ENCODE results near the gene RANBP6.

Gene RANBP6

DNA sequence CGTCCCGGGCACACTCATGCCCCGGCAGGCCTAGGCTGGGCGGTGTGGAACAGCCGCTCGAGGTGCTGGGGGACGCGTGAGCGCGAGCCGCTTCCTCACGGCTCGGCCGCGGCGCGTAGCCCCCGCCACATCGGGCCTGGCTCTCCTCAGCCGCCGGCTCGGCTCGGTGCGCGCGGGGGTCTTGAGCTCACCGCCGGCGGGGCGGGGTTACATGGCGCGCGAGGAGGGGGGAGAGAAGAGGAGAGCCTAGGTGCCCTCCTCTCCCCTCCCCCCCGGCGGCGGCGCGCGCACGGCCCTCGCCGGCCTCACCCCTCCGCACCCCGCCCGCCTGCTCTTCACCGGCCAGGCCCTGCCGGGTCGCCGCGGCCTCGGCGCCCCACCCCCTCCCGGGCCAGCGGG lies 7.7 kb downstream of the RANBP6 start:
- Histone ChIP-seq H3K4me2 (peak overlapping the region; percentile 91), H3K27me3 (no peaks in the 10 kb centered on the region), H3K9ac (peak overlapping the region; percentile 87), H3K36me3 (peaks cover 32% of the 10 kb centered on the region), H3K4me1 (peaks cover 46% of the 10 kb centered on the region), H3K27ac (peak overlapping the region; percentile 80), H3K4me3 (peak overlapping the region; percentile 92), H4K20me1 (peaks cover 64% of the 10 kb centered on the region), H3K9me3 (no peaks in the 10 kb centered on the region)
- no peak for TF ChIP-seq Cebpa-rat (IDR thresholded peaks at IDR 0.05)

DNA sequence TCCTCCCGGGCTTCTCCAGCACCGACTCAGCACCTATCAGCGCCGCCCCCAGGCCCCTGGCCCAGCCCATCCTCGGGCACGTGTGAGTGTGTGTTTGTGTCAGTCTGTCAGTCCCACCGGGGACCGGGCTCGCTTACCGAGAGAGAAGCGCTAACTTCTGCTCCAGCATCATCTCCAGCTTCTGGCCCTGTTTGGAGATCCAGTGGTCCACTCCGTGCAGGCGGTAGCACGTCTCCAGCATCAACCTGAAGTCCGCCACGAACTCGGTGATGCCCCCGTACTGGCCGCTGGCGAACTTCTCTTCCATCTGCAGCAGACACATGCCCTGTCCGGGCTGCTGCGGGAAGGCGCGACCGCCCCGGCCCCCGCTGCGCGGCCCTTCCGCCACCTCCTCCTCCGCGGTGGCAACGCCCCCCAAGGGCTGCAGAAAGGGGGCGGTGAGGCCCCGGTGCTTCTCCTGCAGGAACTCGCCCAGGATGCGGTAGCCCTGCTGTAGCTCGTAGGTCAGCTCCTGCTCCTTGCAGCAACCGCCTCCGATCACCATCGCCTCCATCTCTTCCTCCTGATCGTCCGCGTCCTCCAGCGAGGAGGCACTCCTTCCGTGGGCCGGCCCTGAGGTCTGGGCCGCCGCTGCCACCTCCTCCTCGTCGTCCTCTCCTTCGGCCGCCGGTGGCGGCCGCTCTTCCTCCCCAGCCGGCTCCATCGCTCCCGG lies 8.2 kb downstream of the RANBP6 start:
- H3K4me3 ChIP-seq: peak overlapping the region; percentile 92
- peaks cover 29% of the 10 kb centered on the region; the same call in 1 of the 2 replicates for H3K36me3 ChIP-seq

DNA sequence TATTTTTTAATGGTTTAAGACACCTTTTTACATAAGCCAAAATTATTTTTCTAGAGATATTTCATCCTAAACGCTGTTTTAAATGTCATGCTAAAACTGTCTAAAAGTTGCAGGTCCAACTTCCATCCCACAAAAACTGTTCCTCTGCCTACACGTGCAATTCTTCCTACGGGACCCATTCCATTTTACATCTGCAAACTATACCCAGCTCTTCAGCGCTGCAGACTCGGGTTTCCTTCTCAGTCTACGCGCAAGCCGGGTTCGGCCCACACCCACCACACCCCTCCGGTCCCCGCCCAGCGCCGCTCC lies 8.7 kb downstream of the RANBP6 start:
- peaks cover 35% of the 10 kb centered on the region for H3K4me1 ChIP-seq
- no peak overlapping the region for H3K27ac ChIP-seq
- peak overlapping the region; percentile 91 for H3K4me2 ChIP-seq
- no peak for TF ChIP-seq Cebpa-rat (IDR thresholded peaks at IDR 0.05)
- H3K9ac ChIP-seq: peak overlapping the region; percentile 87
- peaks cover 64% of the 10 kb centered on the region for H4K20me1 ChIP-seq
- peaks cover 24% of the 10 kb centered on the region; the same call in 1 of the 2 replicates for H3K36me3 ChIP-seq
- no peaks in the 10 kb centered on the region for H3K27me3 ChIP-seq
- H3K9me3 ChIP-seq: no peaks in the 10 kb centered on the region
- peak overlapping the region; percentile 92 for H3K4me3 ChIP-seq

More for the DNA sequence above, 8.2 kb downstream of the RANBP6 start:
- peaks cover 40% of the 10 kb centered on the region for H3K4me1 ChIP-seq
- H3K9ac ChIP-seq: peak overlapping the region; percentile 87
- TF ChIP-seq Cebpa-rat (IDR thresholded peaks at IDR 0.05): no peak
- H3K27me3 ChIP-seq: no peaks in the 10 kb centered on the region
- H3K4me2 ChIP-seq: peak overlapping the region; percentile 91
- H4K20me1 ChIP-seq: peaks cover 64% of the 10 kb centered on the region
- H3K9me3 ChIP-seq: no peaks in the 10 kb centered on the region
- H3K27ac ChIP-seq: peak overlapping the region; percentile 80

DNA sequence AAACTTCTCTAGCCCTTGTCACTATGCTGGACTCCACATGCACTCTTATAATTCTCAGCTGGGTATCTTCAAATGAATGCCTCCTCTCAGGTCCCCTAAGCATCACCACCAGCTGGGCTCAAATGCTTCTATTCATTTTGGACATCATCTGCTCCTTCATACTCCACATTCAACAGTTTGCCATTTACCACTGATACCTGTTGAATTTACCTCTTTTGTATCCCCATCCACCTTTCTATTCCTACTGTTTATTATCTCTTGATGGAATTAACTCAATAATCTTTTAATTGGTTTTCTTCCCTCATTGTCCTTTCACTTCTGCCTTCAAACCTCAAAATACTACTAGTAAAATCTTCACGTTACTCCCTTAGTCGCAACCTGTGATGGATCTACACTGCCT lies 14.5 kb downstream of the RANBP6 start:
- Histone ChIP-seq H3K9me3 (no peaks in the 10 kb centered on the region), H3K27ac (no peak overlapping the region), H3K9ac (no peak overlapping the region), H3K4me3 (no peak overlapping the region), H3K36me3 (peaks cover 12% of the 10 kb centered on the region; the same call in 1 of the 2 replicates), H3K4me1 (peaks cover 20% of the 10 kb centered on the region), H3K27me3 (no peaks in the 10 kb centered on the region), H3K4me2 (no peak overlapping the region), H4K20me1 (peaks cover 97% of the 10 kb centered on the region)
- no peak for TF ChIP-seq Cebpa-rat (IDR thresholded peaks at IDR 0.05)

DNA sequence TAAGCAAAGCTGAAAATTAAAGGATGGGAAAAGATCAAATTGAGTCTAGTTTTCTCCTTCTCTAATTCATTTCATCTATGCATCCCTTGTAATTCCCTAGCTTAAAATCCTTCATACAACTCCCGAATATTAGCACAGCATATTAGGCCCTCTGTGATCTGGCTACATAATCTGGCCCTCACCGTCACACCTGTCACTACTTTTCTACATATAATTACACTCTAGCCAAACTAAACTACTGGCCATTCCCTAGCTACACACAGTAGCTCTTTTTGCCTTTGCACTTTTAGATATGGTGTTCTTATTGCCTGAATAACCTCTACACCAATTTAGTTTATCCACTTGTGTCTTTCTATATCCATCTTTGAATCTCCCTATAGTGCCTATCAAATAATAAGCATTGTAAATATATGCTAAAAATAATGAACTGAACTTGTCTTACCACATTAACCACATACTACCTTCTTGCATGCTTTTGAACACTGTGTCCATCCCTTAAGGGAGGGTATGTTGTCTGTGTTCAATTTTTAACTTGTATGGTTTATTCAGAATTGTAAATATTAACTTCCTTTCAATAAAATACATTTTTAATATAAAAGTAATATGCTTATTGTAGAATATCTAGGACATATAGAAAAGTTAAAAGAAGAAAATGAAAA lies 15.9 kb downstream of the RANBP6 start:
- Histone ChIP-seq H3K4me1 (peaks cover 10% of the 10 kb centered on the region), H3K36me3 (peaks cover 3% of the 10 kb centered on the region; the same call in 1 of the 2 replicates), H4K20me1 (peaks cover 97% of the 10 kb centered on the region), H3K9ac (no peak overlapping the region), H3K27me3 (no peaks in the 10 kb centered on the region), H3K4me2 (no peak overlapping the region), H3K27ac (no peak overlapping the region), H3K4me3 (no peak overlapping the region), H3K9me3 (no peaks in the 10 kb centered on the region)
- no peak for TF ChIP-seq Cebpa-rat (IDR thresholded peaks at IDR 0.05)

DNA sequence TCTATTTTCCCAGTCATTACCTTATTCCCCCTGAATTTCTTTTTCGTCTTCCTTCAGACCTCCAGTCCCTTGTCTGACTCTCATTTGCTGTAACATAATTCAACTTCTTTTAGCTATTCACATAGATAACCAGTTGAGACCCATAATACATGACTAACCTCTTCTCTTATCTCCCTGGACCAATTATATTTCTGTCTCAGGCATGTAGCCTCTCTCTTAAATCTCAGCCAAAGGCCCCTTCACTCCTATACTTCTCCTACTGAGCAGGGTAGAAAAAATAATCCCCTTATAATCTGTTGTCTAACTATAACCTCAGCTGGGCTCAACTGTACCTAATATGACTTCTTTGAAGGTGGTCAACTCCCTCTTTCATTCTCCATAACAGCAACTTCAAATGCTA lies 20.9 kb downstream of the RANBP6 start:
- Histone ChIP-seq H3K4me3 (no peak overlapping the region), H3K4me1 (peaks cover 2% of the 10 kb centered on the region; the same call in 1 of the 2 replicates), H3K27me3 (no peaks in the 10 kb centered on the region), H3K9me3 (no peaks in the 10 kb centered on the region), H3K36me3 (no peaks in the 10 kb centered on the region; the same call in 1 of the 2 replicates), H3K9ac (no peak overlapping the region), H4K20me1 (peaks cover 94% of the 10 kb centered on the region), H3K27ac (no peak overlapping the region), H3K4me2 (no peak overlapping the region)
- no peak for TF ChIP-seq Cebpa-rat (IDR thresholded peaks at IDR 0.05)

DNA sequence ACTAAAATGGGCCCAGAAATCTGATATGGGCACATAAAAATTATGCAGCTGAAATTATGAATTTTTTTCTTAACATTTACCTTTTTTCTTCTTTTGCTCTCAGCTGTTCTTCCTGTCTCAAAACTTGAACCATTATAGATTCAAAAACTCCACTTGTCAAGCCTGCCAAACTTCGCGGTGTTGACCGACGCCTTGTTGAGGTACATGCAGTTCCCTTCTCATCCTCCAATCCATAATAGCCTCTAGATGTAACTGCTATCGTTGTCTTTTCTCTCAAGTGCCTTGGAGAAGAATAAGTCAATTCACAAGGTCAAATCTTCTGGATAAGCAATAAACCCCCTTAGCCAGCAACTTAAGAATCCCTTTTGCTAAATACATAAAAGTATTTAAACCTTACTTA lies 27.2 kb downstream of the RANBP6 start:
- Histone ChIP-seq H3K9ac (no peak overlapping the region), H3K4me2 (no peak overlapping the region), H3K4me1 (no peaks in the 10 kb centered on the region), H3K36me3 (peaks cover 26% of the 10 kb centered on the region), H3K9me3 (no peaks in the 10 kb centered on the region), H4K20me1 (peaks cover 41% of the 10 kb centered on the region), H3K4me3 (no peak overlapping the region), H3K27ac (no peak overlapping the region), H3K27me3 (no peaks in the 10 kb centered on the region)
- TF ChIP-seq Cebpa-rat (IDR thresholded peaks at IDR 0.05): no peak

DNA sequence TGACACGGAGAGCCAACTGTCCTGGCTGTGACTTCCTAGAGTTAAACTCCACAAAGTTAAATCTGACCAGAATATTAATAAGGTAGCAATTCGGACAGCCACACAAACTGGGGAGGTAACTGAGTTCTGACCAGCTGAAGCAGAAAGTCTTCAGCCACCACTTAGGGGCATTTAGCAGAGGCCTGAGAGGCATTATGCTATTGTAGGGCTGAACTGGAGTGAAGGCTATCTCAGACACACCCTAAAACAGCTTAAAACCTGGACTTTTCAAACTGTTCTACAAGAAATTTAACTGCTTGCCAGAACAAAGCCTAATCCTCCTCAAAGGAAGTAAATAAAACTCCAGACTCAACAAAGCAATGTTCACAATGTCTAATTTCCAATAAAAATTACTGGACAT lies 32.4 kb downstream of the RANBP6 start:
- no peak for TF ChIP-seq Cebpa-rat (IDR thresholded peaks at IDR 0.05)
- Histone ChIP-seq H3K4me3 (no peak overlapping the region), H3K27me3 (no peaks in the 10 kb centered on the region), H3K4me1 (no peaks in the 10 kb centered on the region), H3K27ac (no peak overlapping the region), H3K9ac (no peak overlapping the region), H3K36me3 (peaks cover 36% of the 10 kb centered on the region), H4K20me1 (no peaks in the 10 kb centered on the region), H3K4me2 (no peak overlapping the region), H3K9me3 (no peaks in the 10 kb centered on the region)

DNA sequence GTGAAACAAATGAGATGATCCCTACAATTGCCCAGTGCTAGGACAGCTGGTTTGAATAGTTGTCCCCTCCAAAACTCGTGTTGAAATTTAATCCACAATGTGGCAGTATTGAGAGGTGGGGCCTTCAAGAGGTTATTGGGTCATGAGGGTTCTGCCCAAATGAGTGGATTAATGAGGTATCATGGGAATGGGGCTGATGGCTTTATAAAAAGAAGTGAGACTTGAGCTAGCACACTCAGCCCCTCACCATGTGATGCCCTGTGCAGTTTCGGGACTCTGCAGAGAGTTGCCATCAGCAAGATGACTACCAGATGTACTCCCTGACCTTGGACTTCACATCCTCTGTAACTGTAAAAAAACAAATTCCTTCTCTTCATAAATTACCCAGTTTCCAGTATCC lies 33.1 kb downstream of the RANBP6 start:
- H3K4me1 ChIP-seq: no peaks in the 10 kb centered on the region
- no peak overlapping the region for H3K4me3 ChIP-seq
- H3K27ac ChIP-seq: no peak overlapping the region
- no peak overlapping the region for H3K9ac ChIP-seq
- no peaks in the 10 kb centered on the region for H3K27me3 ChIP-seq
- H3K4me2 ChIP-seq: no peak overlapping the region
- H3K9me3 ChIP-seq: no peaks in the 10 kb centered on the region
- peaks cover 35% of the 10 kb centered on the region for H3K36me3 ChIP-seq
- no peak for TF ChIP-seq Cebpa-rat (IDR thresholded peaks at IDR 0.05)
- no peaks in the 10 kb centered on the region; the same call in 1 of the 2 replicates for H4K20me1 ChIP-seq

DNA sequence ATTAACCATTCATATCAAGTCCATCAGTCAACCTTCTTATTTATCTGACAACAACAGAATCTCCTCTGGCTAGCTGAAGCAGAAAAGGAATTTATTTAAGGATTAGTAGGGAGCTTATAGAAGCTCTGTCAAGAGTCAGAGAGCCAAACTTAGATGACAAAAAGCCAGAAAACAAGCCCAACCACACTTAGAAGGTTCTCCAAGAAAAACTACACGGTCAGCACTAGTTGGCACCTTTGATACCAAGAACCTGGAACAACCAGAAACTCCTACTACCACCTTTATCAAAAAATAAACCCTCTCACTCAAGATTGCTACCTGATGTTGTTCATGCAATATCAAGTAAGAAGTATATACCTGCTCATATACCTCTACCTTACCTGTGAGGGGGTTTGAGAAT lies 36.9 kb downstream of the RANBP6 start:
- Histone ChIP-seq H3K4me3 (no peak overlapping the region), H3K36me3 (peaks cover 38% of the 10 kb centered on the region), H3K4me1 (no peaks in the 10 kb centered on the region), H4K20me1 (peaks cover 6% of the 10 kb centered on the region; the same call in 1 of the 2 replicates), H3K9ac (no peak overlapping the region), H3K9me3 (peaks cover 17% of the 10 kb centered on the region), H3K27me3 (no peaks in the 10 kb centered on the region), H3K4me2 (no peak overlapping the region), H3K27ac (no peak overlapping the region)
- TF ChIP-seq Cebpa-rat (IDR thresholded peaks at IDR 0.05): no peak
